Colonic mucosa (tissue), 4 donors: ENCODE measurements around the gene TRIO. TPM values are rescaled to one million over a fixed set of nuclear protein-coding genes. Genes with fewer than 3 reads are reported as not detected.

Experiments used
- DNase-seq: peaks from one replicate; pipeline ENCODE4 v3.0.0-alpha.2; 2020
- H3K27ac ChIP-seq: fragments of 200-600 bp; one replicate; pipeline ENCODE4 v1.8.0; 2021
- H3K27me3 ChIP-seq: fragments of 200-600 bp; one replicate; pipeline ENCODE4 v1.8.0; 2021
- H3K36me3 ChIP-seq: fragments of 200-600 bp; one replicate; pipeline ENCODE4 v1.8.0; 2021
- H3K4me1 ChIP-seq: fragments of 200-600 bp; one replicate; pipeline ENCODE4 v1.8.0; 2021; ENCODE audit warnings: mild to moderate bottlenecking
- H3K4me3 ChIP-seq: fragments of 200-600 bp; one replicate; pipeline ENCODE4 v1.8.0; 2021
- H3K9ac ChIP-seq, 2 donors: one replicate each; pipeline ENCODE4 v1.7.0; 2013; ENCODE audit warnings: control low read depth in 2 of 2, low read depth in 2 of 2, low read length in 2 of 2
- H3K9me3 ChIP-seq: fragments of 200-600 bp; one replicate; pipeline ENCODE4 v1.8.0; 2021
- intact Hi-C: fragments of 100-400 bp; cut with DNase I; formaldehyde crosslinking; loops from one replicate; pipeline ENCODE4 v1.14.1; 2022
- total RNA-seq, 2 donors: library from RNA; stranded (reverse); fragmentation: NEBNext Ultra II Directional in 1 of 2; extraction: Animal tissue kit (Norgen Biotek cat#: 25700) in 1 of 2; gene quantifications; one replicate each; pipeline ENCODE4 v1.2.1, GENCODE V29; 2021
- TF ChIP-seq, protein P1 (sequence below): fragments of 200-600 bp; IDR thresholded peaks from one replicate; pipeline ENCODE4 v1.8.0; 2022; ENCODE audit warnings: antibody characterized with exemption, mild to moderate bottlenecking
- donor health status: healthy.
- donor health status: DM: no; HTN: no; CAD: no.
- donor health status: DM: no; HTN: no; CAD: no.

Gene TRIO
- total RNA-seq, 2 donors from 2014 or later, result 134 to 138 TPM

DNA sequence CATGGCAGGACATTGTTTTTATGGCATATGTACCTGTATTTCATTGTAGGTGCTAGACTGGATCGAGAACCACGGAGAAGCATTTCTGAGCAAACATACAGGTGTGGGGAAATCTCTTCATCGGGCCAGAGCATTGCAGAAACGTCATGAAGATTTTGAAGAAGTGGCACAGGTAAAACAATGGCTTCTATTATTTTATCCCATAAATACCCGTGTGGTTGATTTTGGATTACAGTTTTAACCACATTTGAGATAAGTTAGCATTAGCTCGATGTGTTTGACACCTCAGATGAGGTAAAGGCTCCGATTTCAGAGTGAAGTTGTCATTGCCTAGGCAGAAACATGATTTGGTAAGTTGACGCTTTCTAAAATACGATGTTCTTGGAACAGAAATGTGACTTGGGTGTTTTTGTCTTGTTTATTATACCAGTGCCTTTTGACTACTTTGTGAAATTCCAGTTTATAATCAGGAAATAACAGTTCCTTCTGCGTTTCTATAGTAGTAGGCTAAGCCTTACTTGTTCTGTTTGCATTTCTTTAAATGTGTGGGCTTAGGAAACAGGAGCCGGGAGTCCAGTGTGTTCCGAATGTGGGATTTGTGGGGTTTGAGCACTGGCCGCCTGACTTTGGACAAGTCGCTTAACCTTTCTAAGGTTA, 187.7 kb downstream of the TRIO start:
- no peak overlapping the region for H3K27ac ChIP-seq
- intact Hi-C loops, result no loop called here

GRCh38 chr5:14331386-14331781, 188.2 kb downstream of the TRIO start:
- Histone ChIP-seq H3K27ac (no peak overlapping the region), H3K4me3 (no peak overlapping the region), H3K4me1 (no peaks in the 10 kb centered on the region), H3K9me3 (no peaks in the 10 kb centered on the region), H3K27me3 (no peaks in the 10 kb centered on the region), H3K9ac (no peak overlapping the region), H3K36me3 (peaks cover 7% of the 10 kb centered on the region)
- intact Hi-C loops, result no loop called here
- no peak for DNase-seq
- TF ChIP-seq, protein P1, sequence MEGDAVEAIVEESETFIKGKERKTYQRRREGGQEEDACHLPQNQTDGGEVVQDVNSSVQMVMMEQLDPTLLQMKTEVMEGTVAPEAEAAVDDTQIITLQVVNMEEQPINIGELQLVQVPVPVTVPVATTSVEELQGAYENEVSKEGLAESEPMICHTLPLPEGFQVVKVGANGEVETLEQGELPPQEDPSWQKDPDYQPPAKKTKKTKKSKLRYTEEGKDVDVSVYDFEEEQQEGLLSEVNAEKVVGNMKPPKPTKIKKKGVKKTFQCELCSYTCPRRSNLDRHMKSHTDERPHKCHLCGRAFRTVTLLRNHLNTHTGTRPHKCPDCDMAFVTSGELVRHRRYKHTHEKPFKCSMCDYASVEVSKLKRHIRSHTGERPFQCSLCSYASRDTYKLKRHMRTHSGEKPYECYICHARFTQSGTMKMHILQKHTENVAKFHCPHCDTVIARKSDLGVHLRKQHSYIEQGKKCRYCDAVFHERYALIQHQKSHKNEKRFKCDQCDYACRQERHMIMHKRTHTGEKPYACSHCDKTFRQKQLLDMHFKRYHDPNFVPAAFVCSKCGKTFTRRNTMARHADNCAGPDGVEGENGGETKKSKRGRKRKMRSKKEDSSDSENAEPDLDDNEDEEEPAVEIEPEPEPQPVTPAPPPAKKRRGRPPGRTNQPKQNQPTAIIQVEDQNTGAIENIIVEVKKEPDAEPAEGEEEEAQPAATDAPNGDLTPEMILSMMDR, result no peak

More for the DNA sequence above, 187.7 kb downstream of the TRIO start:
- no peaks in the 10 kb centered on the region for H3K27me3 ChIP-seq
- TF ChIP-seq, protein P1, result no peak
- H3K9ac ChIP-seq, result no peak overlapping the region
- H3K4me1 ChIP-seq, result no peaks in the 10 kb centered on the region
- peaks cover 4% of the 10 kb centered on the region for H3K36me3 ChIP-seq
- no peak for DNase-seq
- H3K4me3 ChIP-seq, result no peak overlapping the region
- H3K9me3 ChIP-seq, result no peaks in the 10 kb centered on the region

- Histone ChIP-seq H3K27ac (no peak overlapping the region), H3K27me3 (no peaks in the 10 kb centered on the region), H3K9me3 (no peaks in the 10 kb centered on the region), H3K9ac (no peak overlapping the region), H3K4me3 (no peak overlapping the region), H3K4me1 (no peaks in the 10 kb centered on the region), H3K36me3 (peaks cover 11% of the 10 kb centered on the region)
- TF ChIP-seq, protein P1, result no peak
- DNase-seq, result no peak
- intact Hi-C loops, result no loop called here
Measured at GRCh38 chr5:14332038-14332631, 189.0 kb downstream of the TRIO start.

DNA sequence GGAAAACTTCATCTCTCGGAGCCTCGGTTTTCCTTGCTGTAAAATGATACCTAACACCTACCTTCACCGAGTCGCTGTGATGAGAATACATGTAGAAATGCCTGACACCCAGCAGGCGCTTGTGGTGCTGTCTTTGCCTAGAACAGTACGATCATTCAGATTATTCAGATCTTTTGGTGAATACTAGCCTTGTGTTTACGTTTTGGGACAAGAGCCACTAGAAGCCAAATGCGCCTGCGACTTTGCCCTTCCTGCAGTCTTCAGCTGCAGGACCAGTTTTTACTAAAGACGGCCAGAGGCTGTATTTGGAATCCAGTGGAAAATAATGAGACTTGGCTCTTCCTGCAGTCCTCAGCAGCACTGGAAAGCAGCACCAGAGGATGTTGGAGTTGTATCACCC, 189.6 kb downstream of the TRIO start:
- intact Hi-C loops, result no loop called here
- Histone ChIP-seq H3K4me3 (no peak overlapping the region), H3K27me3 (no peaks in the 10 kb centered on the region), H3K9ac (no peak overlapping the region), H3K4me1 (no peaks in the 10 kb centered on the region), H3K27ac (no peak overlapping the region), H3K9me3 (no peaks in the 10 kb centered on the region), H3K36me3 (peaks cover 11% of the 10 kb centered on the region)
- TF ChIP-seq, protein P1, result no peak
- no peak for DNase-seq

GRCh38 chr5:14337593-14337992, 194.5 kb downstream of the TRIO start:
- TF ChIP-seq, protein P1, result no peak
- Histone ChIP-seq H3K4me1 (peaks cover 7% of the 10 kb centered on the region), H3K27me3 (no peaks in the 10 kb centered on the region), H3K9me3 (no peaks in the 10 kb centered on the region), H3K36me3 (peaks cover 7% of the 10 kb centered on the region), H3K9ac (no peak overlapping the region), H3K27ac (no peak overlapping the region), H3K4me3 (no peak overlapping the region)
- no peak for DNase-seq
- intact Hi-C loops, result no loop called here
